ENCODE data around the gene SERINC2. TPM values are rescaled to one million over a fixed set of nuclear protein-coding genes. Genes with fewer than 3 reads are reported as not detected.

Gene SERINC2
- total RNA-seq, 1 donor from 2014 or later, result 5.9 TPM

DNA sequence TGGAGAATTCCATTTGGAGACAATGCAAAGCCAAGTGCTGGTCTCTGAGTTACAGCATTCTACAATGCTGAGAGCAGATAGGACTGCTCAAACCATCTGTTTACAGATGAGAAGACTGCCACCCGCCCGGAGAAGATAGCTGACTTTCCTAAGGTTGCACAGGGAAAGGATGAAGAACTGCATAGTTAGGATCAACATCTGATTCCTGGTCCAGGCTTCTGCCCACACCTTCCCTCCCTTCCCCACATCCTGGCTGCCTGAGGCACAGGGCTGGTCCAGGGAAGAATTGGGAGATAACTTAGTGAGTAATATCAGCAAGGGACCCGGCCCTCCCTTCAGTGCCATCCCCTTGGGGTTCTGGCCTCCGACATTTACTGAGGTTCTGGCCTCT is 2.0 kb downstream of the SERINC2 start:
- no peak for DNase-seq (ENCODE audit: low read depth in 2 of 2)

GRCh38 chr1:31415658-31416057 is 2.6 kb downstream of the SERINC2 start:
- no peak for DNase-seq (ENCODE audit: low read depth in 2 of 2)

GRCh38 chr1:31416101-31416736 is 3.2 kb downstream of the SERINC2 start:
- DNase-seq (ENCODE audit: low read depth in 2 of 2), result no peak

DNA sequence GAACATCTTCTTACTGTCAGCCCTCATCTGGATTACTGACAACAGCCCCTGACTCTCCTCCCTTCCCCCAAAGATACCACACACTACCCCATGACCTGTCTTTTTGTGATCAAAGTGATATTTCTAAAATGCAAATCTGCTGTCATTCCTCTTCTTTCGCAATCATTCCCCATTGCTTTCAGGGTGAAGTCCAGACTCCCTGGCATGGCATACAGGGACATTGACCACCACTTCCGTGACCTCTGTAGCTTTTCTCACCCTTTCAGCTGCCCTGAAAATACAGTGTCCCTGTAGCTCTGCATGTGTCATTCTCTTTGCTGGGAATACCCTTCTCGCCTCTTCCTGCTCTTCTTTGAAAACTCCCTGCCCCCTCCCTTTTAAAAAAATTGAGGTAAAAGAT is 4.1 kb downstream of the SERINC2 start:
- no peak for DNase-seq (ENCODE audit: low read depth in 2 of 2)

DNA sequence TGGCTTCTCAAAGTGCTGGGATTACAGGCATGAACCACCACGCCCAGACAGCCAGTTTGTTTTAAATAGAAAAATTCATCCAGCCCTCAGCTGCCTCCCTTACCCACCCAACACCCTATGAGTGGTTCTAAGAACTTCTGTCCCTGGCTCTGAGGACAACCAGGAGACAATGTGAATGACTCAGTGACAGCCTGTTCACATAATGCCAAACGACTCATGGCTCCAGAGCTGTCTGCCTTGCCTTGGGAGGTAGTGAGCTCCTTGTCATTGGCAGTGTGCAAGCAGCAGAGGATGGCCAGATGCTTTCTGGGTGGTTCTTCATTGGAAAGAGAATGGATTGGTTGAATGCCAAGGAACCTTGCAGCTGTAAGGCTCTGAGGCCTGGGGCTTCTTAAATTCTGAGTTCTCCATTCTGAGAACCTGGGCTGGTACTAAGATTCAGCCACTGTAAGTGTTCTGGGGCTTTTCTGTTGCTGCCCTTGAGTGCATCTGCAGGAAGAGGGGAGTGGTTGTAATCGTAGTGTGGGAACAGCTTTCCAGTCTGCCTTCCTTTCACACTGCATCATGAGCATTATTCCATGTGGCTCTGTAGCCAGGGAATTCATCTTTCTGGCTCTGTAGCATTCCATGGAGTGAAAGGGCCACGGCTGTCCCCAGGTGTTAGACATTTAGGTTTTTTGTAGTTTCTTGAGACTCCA is 5.8 kb downstream of the SERINC2 start:
- no peak for DNase-seq (ENCODE audit: low read depth in 2 of 2)

- no peak for DNase-seq (ENCODE audit: low read depth in 2 of 2)
Measured at GRCh38 chr1:31420716-31421115, 7.7 kb downstream of the SERINC2 start.

- peak in 1 of 2 donors; percentile 28 for DNase-seq (ENCODE audit: low read depth in 2 of 2)
Measured at GRCh38 chr1:31421371-31422040, 8.5 kb downstream of the SERINC2 start.

DNA sequence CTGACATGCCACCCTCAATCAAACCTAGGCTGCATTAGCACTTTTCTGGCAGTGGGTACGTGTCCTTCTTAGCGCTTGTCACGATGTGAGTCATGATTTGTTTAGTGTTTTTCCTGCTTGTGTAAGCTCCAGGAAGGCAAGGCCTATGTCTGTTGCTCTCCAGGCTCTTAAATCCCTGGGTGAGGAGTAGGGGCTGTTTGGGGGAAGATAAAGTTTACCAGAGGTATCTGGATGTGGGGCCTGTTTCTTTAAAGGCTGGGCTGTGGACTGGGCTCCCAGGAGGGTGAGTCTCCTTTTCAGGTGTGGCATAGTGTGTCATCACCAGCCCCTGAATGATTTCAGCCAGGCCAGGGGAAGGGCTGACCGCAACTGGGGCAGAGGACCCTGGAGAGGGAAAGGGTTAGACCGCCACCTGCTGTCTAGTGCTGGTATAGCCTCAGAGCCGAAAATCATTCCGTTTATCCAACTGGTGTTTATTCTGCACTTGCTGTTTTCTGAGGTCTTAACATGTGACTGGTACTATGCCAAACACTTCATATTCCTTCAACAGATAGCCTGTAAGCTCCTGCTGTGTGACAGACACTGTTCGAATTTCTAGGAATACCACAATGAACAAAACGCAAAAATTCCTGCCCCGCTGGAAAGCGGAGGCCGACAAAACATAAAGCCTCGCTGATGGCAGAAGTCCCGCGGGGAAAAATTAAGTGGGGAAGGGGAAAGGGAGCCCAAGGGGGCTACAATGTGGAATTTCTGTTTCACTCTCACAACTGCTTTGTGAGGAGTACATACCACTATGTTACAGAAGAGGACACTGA is 9.7 kb downstream of the SERINC2 start:
- peak; percentile 43 to 62 for DNase-seq (ENCODE audit: low read depth in 2 of 2)

DNA sequence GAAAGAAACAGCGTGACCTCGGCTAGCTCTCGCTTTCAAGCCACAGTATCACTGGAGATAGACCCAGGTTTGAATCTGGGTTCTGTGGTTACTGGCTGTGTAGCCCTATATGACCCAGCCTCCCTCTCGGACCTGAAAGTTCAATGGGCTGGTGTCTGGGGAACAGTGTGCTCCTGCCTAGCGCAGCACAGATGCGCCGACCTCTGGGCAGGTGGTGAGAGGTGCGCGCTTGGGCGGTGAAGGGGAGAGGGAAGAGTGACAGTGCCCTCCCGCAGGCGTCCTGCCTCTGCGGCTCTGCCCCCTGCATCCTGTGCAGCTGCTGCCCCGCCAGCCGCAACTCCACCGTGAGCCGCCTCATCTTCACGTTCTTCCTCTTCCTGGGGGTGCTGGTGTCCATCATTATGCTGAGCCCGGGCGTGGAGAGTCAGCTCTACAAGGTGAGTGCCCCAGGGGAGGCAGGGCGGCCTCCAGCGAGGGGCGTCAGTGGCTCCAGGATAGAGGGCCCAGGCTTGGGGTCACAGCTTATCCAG is 10.5 kb downstream of the SERINC2 start:
- no peak for DNase-seq (ENCODE audit: low read depth in 2 of 2)

DNA sequence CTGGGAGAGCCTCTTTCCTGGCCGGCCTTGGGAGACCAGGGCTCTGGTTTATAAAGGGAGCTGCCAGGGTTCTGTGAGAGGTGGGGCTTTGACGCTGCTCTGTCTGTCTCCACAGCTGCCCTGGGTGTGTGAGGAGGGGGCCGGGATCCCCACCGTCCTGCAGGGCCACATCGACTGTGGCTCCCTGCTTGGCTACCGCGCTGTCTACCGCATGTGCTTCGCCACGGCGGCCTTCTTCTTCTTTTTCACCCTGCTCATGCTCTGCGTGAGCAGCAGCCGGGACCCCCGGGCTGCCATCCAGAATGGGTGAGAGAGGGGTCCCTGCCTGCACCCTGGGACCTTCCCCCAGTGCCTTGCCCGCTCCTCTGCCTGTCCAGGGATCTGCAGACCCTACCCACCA is 11.6 kb downstream of the SERINC2 start:
- no peak for DNase-seq (ENCODE audit: low read depth in 2 of 2)

- no peak for DNase-seq (ENCODE audit: low read depth in 2 of 2)
Measured at GRCh38 chr1:31425301-31426081, 12.5 kb downstream of the SERINC2 start.

DNA sequence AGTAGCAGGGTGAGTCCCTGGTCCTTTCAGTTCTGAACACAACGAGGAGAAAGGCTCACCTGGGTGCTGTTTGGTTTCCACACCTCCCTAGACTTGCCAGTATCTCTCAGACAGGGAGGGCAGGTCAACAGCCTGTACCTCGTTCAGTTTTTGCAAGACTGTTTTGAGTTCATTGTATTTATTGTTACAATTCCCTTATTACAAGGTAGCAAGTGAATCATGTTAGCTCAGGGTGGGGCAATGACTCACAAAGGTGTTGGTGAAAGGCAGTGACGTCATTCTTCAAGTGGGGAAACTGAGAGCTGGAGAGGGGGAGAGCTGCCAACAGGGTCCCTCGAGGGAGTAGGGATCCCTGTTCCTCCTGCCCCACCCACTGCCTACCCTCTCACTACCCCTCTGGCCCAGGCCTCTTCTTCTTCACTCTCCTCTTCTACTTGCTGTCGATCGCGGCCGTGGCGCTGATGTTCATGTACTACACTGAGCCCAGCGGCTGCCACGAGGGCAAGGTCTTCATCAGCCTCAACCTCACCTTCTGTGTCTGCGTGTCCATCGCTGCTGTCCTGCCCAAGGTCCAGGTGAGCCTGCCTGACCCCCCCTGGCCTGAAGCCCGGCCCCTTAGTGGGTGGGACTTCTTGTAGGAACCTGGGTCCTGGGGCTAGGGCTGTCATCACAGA is 13.4 kb downstream of the SERINC2 start:
- no peak for DNase-seq (ENCODE audit: low read depth in 2 of 2)

DNA sequence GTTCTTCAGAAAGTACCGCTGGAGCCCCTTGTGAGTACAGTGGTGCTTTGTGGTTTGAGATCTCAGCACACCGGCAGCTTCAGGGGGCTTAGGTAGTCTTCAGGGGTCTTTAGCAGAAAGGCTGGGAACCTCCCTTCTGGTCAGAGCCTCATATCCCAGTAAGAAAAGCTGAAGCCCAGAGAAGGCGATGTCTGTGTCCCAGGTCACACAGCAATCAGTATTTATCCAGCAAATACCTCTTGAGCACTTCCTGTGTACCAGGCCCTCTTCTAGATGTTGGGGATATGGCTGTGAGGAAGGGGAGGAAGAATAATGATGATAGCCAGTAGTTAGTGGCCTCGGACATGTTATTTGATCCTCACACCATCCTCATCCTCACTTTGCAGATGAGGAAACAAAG is 14.3 kb downstream of the SERINC2 start:
- DNase-seq (ENCODE audit: low read depth in 2 of 2), result no peak

DNA sequence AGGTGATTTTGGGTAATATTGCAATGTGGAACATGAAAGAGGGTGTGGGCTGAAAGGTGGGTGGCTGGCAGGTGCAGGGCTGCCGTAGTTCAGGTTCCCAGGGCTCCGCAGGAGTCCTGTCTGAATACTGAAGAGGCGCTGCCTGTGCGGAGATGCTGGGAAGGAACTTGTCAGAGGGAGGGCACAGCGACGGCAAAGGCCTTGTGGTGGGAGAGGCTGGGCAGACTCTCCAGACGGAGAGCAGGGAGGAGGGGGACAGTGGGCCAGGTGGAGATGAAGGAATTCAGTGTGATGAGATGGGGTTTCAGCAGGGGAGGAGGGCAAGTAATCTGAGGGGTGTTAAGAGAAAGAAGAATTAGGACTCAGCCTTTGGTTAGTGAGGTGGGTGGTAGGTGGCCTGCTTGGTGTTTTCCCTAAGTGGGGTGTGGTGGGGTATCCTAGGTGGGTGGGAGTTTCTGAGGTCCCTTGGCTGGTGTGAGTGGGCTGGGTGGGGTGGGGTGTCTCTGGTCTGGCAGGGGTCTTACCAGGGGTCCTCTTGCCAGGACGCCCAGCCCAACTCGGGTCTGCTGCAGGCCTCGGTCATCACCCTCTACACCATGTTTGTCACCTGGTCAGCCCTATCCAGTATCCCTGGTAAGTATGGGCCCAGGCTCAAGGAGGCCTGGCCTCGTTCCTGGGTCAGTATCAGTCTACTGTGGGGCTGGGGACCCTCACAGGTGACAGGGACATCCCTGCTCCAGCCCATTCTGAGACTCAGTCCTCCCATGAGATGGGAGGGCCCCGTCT is 15.6 kb downstream of the SERINC2 start:
- no peak for DNase-seq (ENCODE audit: low read depth in 2 of 2)

- DNase-seq (ENCODE audit: low read depth in 2 of 2), result no peak
Measured at GRCh38 chr1:31429583-31429982, 16.6 kb downstream of the SERINC2 start.

- peak in 1 of 2 donors; percentile 41 for DNase-seq (ENCODE audit: low read depth in 2 of 2)
Measured at GRCh38 chr1:31431351-31432257, 18.6 kb downstream of the SERINC2 start.

GRCh38 chr1:31432592-31433395 is 19.8 kb downstream of the SERINC2 start:
- DNase-seq (ENCODE audit: low read depth in 2 of 2), result no peak

Data from dermis microvascular lymphatic vessel endothelial cell (primary cell).